DMS53 treated with DMSO at 0.1 percent for 48 hours (cell line): ENCODE measurements around the gene SIK3.

ENCODE experiments used
- DNase-seq: peaks from one replicate; lab custom pipeline; 2025; ENCODE audit not compliant: unreplicated experiment; lab: John Stamatoyannopoulos, UW

Gene SIK3

DNA sequence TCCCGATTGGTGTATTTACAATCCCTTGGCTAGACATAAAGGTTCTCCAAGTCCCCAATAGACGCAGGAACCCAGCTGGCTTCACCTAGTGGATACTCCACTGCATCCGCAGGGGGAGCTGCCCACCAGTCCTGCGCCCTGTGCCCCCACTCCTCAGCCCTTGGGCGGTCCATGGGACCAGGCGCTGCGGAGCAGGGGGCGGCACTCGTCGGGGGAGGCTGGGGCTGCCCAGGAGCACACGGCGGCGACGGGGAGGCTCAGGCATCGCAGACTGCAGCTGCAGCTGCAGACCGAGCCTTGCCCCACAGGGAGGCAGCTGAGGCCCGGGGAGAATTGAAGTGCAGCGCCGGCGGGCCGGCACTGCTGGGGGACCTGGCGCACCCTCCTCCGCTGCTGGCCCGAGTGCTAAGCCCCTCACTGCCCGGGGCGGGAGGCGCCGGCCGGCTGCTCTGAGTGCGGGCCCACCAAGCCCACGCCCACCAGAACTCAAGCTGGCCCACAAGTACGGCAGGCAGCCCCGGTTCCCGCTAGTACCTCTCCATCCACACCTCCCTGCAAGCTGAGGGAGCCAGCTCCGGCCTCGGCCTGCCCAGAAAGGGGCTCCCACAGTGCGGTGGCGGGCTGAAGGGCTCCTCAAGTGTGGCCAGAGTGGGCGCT is 12.2 kb upstream of the SIK3 start:
- DNase-seq, result no peak

DNA sequence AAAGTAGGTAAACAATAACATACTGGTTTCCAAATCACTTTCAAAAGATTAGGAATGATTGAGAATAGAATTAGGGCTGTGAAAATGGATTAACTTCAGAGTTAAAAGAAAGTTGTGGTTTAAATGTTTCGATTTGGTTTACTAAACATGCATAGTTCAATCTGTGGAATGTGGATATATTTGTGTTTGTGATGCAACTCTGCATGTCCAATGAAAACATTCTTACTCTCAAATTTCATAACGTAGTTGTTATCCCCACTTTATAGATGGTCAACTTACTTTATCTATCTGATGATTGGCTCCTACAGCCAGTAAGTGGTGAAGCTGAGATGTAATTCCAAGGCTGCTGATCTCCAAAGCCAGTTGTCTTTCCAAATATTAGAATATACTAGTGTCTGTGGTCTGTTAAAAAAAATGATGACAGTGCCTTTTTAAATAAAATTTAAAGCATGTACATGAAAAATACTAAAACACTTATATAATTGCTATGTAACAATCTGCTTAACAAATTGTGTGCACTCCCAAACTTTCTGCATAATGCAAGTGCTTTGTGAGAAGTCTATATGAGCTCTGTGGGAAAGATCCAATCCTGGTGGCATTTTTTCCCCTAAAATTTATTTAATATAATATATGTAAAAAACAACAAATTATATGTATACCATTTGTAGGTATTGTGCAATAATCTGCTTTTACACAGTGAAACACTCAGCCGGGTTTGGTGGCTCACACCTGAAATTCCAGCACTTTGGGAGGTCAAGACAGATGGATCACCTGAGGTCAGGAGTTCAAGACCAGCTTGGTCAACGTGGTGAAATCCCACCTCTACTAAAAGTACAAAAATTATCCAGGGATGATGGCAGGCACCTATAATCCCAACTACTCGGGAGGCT is 9.7 kb upstream of the SIK3 start:
- no peak for DNase-seq

DNA sequence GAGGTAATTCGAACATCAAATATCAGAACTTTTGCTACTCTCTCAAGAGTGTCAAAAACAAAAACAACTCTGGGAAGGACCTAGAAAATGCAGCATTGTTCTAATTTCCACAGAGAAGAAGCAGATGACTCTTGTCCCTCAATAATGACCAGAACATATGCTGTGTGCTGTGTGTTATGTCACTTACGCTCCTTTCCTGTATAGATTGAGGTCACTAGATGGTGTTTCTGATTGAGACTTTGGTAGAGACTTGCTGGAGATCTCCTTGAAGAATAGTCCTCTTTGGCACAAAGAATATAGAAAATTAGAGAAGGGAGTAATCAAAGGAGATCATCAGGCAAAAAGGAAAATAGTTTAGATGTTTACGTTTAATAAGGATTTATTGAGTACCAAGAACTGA is 2.3 kb upstream of the SIK3 start:
- no peak for DNase-seq

DNA sequence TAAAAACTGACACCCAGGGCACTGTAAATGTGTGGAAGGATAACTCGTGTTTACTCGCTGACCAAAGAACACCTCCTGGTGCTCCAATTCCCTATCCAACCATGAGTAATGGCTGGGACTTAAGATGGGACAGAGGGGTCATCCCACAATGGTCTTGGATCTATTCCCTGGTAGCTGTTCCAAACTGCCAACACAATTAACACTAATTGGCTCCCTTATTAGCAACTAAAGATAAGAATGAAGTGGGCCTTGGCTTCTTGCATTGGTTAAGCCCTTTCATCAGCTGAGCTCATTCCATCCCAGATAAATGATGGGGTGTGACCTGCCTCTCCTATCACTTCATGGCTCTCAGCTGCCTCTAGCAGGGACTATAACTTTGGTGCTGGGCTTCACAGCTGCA is 1.5 kb upstream of the SIK3 start:
- DNase-seq, result no peak

DNA sequence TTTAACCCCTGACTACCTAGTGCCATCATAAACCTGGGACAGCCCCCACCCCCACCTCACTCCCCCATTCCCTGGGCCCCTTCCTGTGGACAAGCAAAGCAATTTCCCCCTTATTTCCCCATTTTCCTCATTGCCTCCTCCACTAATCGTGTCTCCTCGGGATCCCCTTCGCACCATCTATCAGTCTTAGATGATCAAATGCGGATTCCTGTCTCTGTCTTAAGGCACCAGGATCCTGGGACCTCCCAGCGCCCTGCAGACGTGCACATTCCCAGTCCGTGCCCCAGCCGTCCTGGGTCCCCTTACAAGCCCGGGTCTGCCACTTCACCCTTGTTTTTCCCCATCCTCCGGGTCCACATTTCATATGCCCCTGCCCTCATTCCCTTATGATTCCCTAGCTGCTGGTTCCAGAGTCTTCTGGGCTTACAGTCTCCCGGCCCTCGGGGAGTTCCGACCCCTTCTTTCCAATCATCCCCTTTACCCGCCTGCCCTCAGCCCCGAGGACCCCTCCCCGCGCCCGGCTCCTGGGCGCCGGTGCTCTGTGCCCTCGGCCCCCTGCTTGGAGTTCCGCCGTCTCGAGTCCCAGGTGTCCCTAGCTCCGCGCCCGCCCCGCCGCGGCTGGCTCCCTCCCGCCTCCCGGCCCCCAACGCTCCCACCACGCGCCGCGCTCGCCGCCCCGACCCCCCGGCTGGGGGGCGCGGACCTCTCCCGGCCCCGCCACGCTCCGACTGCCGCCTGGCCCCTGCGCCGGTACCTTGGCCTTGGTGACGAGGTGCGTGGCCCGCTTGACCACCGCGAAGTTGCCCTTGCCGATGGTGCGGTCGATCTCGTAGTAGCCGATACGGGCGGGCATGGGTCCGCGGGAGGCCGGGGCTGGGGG is 599 bp downstream of the SIK3 start:
- no peak for DNase-seq

DNA sequence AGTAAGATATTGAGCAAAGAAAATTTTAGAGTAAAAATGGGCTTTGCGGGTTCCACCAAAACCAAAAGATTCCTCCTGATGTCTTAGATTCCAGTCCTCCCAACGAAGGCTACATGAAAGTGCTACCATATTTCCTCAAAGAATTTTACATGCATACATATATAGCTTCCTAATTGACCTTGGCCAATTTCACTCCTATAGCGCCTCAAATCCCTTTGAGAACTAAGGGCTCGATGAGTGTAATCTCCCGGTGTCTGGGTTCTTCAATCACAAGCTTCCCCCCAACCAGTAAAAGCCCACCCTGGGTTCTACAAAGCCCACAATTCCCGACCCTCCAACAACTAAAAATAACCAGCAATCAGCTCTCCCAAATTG is 1.2 kb downstream of the SIK3 start:
- DNase-seq, result no peak

DNA sequence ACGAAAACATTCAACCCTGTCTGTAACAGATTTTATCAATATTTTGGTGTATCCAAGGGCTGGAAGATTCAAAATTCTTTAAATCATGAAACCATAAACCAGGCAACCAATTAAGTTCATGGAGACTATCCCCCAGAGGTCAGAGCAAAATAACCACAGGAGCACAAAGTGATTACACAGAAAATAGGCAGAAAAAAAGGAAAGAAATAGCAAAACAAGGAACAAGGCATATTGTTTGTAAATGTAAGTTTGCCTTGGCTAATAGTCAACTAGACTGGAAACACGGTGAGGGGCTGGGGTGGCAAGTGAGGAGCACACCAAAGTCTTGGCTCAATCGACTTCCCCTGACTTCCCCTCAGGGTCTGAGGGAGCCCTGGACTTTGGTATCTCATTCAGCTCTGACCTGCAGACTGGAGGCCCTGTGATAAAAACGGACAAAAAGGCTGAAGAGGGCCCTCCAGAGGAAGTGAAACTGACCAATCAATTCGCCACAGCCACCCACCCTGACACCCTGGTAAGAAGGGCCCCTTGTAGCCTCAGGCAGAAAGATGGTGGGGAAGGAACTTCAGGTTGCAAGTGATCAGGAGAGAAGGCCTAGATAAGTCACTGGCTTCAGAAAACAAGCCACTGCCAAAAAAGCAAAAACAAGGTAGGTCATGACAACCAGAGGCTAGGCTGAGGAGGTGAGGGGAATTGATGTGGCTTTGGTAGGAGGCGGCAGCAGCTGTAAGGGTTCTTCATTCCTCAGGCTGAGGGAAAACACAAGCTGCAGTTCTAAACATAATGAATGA is 1.8 kb downstream of the SIK3 start:
- DNase-seq, result no peak

DNA sequence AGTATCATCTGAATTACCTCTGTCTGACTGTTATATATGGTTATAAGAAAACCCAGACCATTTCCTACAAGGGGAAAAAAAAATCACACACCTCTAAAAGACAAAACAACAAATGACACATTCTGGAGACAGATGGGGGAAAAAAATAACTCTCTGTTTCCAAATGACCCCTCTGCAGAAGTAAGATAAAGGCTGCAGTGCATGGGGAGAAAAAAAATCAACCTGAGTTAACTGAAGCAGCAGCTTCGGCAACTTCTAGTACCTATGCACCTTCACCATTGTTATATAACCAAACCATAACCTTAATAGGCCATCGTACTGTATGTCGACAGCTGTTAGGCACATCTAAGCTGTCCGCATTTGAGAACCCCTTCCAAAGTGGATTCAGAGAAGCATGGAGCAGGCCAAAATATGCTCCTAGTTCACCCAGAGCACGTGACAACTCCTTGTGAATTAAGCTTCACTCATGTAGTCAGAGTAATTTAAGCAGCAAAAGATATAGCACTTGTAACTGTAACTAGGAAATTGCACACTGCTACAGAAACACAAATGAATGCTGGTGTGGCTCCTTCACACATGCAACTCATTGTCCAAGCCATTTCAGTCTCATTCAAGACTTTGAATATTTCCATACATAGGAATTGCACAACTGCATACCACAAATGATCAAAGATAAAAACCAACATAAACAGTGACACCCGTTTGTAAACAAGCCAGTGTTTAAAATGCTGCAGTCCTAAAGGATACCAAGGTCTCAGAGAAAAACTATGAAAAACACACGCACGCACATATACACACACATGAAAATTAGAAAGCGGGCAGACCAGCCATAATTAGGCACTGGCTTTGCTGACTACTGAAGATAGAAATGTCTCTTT is 2.7 kb downstream of the SIK3 start:
- no peak for DNase-seq

DNA sequence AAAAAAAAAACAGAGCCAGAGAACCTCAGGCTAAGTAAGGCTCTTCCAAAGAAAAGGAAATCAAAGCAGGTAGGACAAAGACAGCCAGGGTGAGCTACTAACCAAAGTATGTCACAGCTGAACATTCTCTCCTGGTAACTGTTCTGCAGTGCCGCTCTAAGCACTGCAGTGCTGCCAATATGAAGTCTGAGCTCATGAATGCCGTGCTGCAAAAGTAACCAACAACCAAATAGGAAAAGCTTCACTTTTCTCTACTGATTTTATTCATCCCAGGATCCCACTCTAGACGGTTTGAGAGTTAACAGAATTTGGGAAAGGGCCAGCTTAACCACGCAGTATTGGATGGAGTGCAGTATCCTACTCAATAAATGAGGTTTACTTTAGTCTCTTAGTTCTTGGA is 3.5 kb downstream of the SIK3 start:
- DNase-seq, result no peak

DNA sequence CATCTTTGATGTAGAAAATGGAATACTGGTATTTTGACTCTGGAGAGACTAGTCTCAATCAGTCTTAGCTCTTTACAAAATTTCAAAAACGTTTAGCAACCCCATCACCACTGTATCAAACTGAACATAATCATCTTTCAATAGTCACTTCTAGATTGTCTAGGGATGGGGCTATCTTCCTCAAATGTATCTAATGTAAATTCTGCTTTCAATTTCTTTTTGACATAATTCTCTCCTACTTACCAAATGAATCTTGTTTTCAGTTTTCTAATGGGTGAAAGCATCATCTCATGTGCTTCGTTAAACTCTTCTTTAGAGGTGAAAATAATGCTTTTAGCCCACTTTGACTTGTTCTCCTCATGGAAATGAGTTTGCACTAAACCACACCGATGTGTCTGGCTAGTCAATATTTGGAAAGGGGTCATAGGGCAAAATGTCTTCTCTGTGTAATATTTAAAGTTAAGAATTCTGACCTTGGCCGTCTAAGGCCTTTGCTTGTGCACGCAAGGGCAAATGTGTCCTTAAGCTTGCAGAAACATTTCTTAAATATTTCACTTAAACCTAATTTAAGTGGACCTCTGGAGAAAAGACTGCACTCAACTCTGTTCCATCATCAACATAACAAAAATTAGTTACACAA is 5.2 kb downstream of the SIK3 start:
- no peak for DNase-seq

DNA sequence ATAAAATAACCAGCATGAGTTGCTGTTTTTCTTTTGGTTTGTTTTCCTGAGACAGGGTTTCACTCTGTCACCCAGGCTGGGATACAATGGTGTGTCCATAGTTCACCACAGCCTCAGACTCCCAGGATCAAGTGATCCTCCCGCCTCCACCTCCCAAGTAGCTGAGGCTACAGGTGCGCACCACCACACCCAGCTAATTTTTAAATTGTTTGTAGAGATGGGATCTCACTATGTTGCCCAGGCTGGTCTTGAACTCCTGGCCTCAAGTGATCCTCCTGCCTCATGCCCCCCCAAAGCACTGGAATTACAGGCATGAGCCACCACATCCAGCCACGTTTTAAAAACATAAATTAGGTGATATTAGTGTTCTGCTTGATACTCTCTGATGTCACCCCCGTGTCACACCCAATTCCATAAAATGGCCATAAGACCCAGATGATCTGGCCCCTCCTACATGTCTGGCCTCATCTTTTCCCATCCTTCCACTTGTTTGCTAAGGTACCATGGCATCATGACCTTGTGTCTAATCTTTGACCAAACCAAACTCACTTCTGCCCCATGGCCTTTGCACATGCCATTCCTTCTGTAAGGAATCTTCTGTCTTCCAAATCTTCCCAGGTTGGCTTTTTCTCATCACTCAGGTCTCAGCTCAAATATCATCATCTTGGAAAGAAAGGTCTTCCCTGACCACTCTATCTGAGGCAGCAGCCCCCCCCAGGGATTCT is 6.3 kb downstream of the SIK3 start:
- no peak for DNase-seq

DNA sequence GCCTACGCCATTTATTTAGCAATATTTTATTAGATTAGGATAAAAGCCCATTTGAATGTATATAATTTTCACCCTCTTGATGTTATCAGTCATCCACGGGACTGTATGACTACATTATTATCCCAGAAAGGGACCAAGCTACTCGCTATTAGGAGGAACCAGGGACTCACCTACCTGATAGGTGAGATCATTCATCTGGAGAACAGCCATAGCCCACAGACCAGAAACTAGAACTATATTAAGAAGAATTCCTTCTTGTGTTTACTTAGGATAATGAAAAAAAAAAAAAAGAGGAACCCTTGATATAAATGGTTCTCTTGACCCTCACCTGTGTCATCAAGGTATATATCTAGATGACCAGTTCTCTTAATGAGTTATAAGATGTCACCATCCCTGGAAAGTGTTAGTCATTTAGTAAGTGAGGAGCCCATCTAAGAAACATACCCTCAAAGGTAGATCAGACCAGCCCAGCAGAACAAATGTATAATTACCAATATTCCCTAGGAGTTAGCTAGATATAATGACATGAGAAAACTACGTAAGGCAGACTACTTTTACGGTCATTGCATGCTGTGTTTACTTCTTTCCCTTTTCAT is 8.0 kb downstream of the SIK3 start:
- no peak for DNase-seq

DNA sequence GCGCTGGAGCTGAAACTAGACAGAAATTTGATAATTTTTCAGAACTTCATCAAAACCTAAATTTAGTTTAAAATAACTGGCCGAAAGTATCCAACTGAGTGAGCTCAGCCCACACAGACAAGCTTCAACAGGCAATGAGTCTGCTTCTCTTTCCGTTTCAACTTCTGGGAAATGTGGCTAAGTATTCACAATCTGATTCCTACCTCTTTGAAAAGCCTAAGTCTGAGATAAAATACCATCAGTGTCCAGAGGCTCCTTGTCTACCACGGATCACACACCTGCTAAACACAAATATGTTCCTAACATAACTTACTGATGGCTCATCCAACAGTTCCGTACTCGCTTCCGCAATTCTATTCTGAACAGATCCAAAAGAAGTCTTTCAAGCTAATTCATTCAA is 8.5 kb downstream of the SIK3 start:
- no peak for DNase-seq

DNA sequence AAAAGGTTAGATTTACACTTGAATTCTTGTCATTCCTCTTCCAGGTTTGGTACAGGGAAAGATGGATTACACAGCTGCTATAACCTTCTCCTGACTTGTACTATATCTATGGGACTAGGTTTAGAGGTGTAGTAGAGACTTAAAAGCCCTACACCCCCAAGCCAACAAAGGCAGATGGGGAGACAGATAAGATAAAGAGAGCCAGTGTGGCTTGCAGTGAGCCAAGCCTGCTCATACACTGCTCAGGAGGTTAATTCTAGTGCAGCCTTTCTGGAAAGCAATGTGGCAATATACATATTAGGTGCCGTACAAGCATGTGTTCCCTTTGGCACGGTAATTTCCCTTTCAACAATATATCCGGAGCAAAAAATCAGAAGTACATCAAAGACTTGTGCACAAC is 10.8 kb downstream of the SIK3 start:
- DNase-seq, result no peak

DNA sequence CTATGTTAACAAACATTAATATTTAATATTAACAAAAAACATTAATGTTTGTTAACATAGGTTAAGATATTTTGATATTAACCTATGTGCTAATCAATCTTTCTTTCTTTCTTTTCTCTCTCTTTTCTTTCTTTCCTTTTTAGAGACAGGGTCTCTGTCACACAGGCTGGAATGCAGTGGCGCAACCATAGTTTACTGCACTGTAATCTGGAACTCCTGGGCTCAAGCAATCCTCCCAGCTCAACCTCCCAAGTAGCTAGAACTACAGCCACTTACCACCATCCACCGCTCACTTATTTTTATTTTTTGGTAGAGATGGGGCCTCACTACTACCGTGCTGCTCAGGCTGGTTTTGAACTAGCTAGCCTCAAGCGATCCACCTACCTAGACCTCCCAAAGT is 13.2 kb downstream of the SIK3 start:
- DNase-seq, result no peak

DNA sequence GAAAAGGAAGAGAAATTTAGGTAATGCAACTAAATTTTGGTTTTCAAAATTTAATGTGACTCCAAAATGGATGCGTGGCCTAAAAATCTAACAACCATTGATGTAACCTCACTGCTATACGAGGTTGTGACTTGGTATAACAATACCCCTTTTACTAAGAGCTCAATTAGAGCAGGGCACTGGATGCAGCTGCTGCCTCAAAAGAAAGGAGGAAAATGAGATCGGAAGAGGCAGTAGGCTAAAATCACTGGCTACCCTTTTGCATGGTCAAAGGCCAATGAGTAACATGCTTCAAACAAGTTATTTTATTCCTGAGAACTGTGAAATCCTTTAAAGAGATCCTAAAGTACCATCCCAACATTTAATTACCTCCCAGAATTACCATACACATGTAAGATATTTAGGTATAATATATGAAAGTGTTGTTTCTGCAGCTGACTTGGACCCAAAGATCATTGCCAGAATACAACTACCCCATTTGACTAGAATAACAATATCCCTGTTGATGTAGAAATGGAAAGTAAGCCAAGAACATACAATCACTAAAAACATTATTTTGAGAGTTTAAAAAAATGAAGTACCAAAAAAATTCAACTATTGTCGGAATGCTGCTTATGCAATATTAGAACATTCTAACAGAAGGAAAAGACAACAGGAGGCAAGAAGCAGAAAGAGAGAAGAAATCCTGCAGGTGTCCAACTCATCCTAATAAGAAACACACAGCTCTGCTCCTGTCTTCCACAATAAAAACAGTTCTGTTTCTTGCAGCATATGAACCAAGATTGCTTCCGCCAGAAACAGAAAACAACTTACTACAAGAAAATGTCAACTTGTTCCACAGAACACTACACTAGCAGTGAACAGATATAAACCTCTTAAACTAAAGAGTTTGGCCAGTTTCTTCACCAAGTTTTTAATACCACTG is 15.0 kb downstream of the SIK3 start:
- DNase-seq, result no peak

DNA sequence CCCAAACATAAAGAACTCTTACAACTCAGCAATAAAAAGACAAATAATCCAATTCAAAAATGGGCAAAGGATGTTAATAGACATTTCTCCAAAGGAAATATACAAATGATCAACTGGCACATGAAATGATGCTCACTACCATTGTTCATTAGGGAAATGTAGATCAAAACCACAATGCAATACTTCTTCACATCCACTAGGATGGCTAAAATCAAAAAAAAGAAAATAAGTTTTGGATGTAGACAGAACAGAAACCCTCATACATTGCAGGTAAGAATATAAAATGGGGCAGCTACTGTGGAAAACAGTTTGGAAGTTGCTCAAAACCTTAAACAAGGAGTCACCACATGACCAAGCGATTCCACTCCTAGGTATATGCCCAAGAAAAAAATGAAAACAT is 16.3 kb downstream of the SIK3 start:
- no peak for DNase-seq
